Muscle of leg (tissue), 11 donors: ENCODE results near the gene PGS1. TPM values are rescaled to one million over a fixed set of nuclear protein-coding genes. Genes with fewer than 3 reads are reported as not detected.

Experiments
- DNase-seq: peaks from one replicate; pipeline ENCODE4 v3.0.0; 2013
- H3K27ac ChIP-seq: one replicate; pipeline ENCODE4 v1.5.1; 2013; ENCODE audit warnings: mild to moderate bottlenecking, low read length, control low read depth
- H3K27me3 ChIP-seq: one replicate; pipeline ENCODE4 v1.6.1; 2013; ENCODE audit warnings: low read length; ENCODE audit not compliant: control insufficient read depth, insufficient read depth
- H3K36me3 ChIP-seq: one replicate; pipeline ENCODE4 v1.6.1; 2013; ENCODE audit warnings: low read length; ENCODE audit not compliant: control insufficient read depth, insufficient read depth
- H3K4me1 ChIP-seq: one replicate; pipeline ENCODE4 v1.6.1; 2013; ENCODE audit warnings: low read length; ENCODE audit not compliant: control insufficient read depth, insufficient read depth
- H3K4me3 ChIP-seq: one replicate; pipeline ENCODE4 v1.5.1; 2013; ENCODE audit warnings: low read length, control low read depth
- H3K9me3 ChIP-seq: replicated peaks from 2 replicates; pipeline ENCODE4 v1.6.1; 2013; ENCODE audit warnings: low read depth, low read length; ENCODE audit not compliant: control insufficient read depth
- WGBS: methylation state at CpG from one replicate; pipeline ENCODE4 v1.1.5; 2013; ENCODE audit warnings: missing lambda C conversion rate; ENCODE audit not compliant: insufficient coverage; 5-methylcytosine and 5-hydroxymethylcytosine counted together
- polyA plus RNA-seq, 8 donors: library from polyadenylated mRNA; unstranded; fragments of 120-200 nt; gene quantifications; one replicate each; pipeline versions ENCODE4 v1.2.1 to v1.2.3, GENCODE V29; 2013; ENCODE audit warnings: inconsistent platforms in 1 of 8, low replicate concordance in 1 of 8; ENCODE audit not compliant: insufficient read length in 8 of 8, insufficient read depth in 1 of 8
- total RNA-seq: library from RNA; stranded (reverse); fragments of 120-200 nt; gene quantifications from one replicate; pipeline ENCODE4 v1.2.4, GENCODE V29; 2013

Gene PGS1
- total and polyA plus RNA-seq, 9 donors = 20.9 to 33.6 (median 27.1) TPM

- WGBS = 72% methylated on average over 13 of the region's 29 CpGs
- no peak overlapping the region for H3K27ac ChIP-seq
- no peaks in the 10 kb centered on the region for H3K36me3 ChIP-seq
Observed at GRCh38 chr17:78472035-78472905, 93.8 kb downstream of the PGS1 start.

GRCh38 chr17:78473951-78474613 is 95.6 kb downstream of the PGS1 start:
- Histone ChIP-seq H3K27ac (no peak overlapping the region), H3K4me3 (no peak overlapping the region), H3K9me3 (no peaks in the 10 kb centered on the region), H3K36me3 (no peaks in the 10 kb centered on the region), H3K27me3 (peaks cover 15% of the 10 kb centered on the region), H3K4me1 (no peaks in the 10 kb centered on the region)
- no peak for DNase-seq
- WGBS = 68% methylated on average over 9 of the region's 12 CpGs

More at GRCh38 chr17:78472035-78472905, 93.8 kb downstream of the PGS1 start:
- Histone ChIP-seq H3K9me3 (no peaks in the 10 kb centered on the region), H3K4me3 (no peak overlapping the region), H3K27me3 (peaks cover 15% of the 10 kb centered on the region), H3K4me1 (no peaks in the 10 kb centered on the region)
- DNase-seq = no peak

Other genes with a start within 250 kb of the PGS1 start
- gene TMC6, start 249.9 kb upstream of the PGS1 start, total RNA-seq = 21.6 TPM
- gene TMC6, start 249.9 kb upstream of the PGS1 start, polyA plus RNA-seq = 10 to 100 TPM; 22.5 to 40.7 (median 27.5) TPM
- 1.2 TPM for gene TMC8, start 247.9 kb upstream of the PGS1 start, total RNA-seq
- gene TMC8, start 247.9 kb upstream of the PGS1 start, polyA plus RNA-seq = 1 to 10 TPM; 1.3 to 3.8 (median 2.9) TPM
- gene C17orf99, start 232.3 kb upstream of the PGS1 start, total RNA-seq = 0.22 TPM
- 1 to 10 TPM in 6 of 8 donors, under 1 TPM in 2; 0.18 to 3.8 (median 1.2) TPM for gene C17orf99, start 232.3 kb upstream of the PGS1 start, polyA plus RNA-seq
- 31.4 TPM for gene SYNGR2, start 210.1 kb upstream of the PGS1 start, total RNA-seq
- gene SYNGR2, start 210.1 kb upstream of the PGS1 start, polyA plus RNA-seq = 100 to 1,000 TPM in 1 of 8 donors, 10 to 100 TPM in 7; 56.3 to 103 (median 89.7) TPM
- 11.8 TPM for gene TK1, start 191.6 kb upstream of the PGS1 start, total RNA-seq
- gene TK1, start 191.6 kb upstream of the PGS1 start, polyA plus RNA-seq = 10 to 100 TPM; 18.5 to 31.6 (median 27.8) TPM
- gene AFMID, start 191.3 kb upstream of the PGS1 start, total RNA-seq = 25.8 TPM
- 10 to 100 TPM; 33.7 to 43.3 (median 38.3) TPM for gene AFMID, start 191.3 kb upstream of the PGS1 start, polyA plus RNA-seq
- 13.3 TPM for gene BIRC5, start 164.4 kb upstream of the PGS1 start, total RNA-seq
- gene BIRC5, start 164.4 kb upstream of the PGS1 start, polyA plus RNA-seq = 10 to 100 TPM; 17.3 to 24.2 (median 19.9) TPM
- gene TMEM235, start 147.0 kb upstream of the PGS1 start, total RNA-seq = 0.04 TPM
- gene TMEM235, start 147.0 kb upstream of the PGS1 start, polyA plus RNA-seq = under 1 TPM in 2 of 8 donors, not detected in 6; 0.10 to 0.14 TPM
- gene SOCS3, start 18.6 kb upstream of the PGS1 start, total RNA-seq = 30.6 TPM
- gene SOCS3, start 18.6 kb upstream of the PGS1 start, polyA plus RNA-seq = 10 to 100 TPM in 6 of 8 donors, 1 to 10 TPM in 2; 8.4 to 59.8 (median 23.7) TPM
- gene DNAH17, start 198.7 kb downstream of the PGS1 start, total RNA-seq = 0.35 TPM
- gene DNAH17, start 198.7 kb downstream of the PGS1 start, polyA plus RNA-seq = 1 to 10 TPM; 1.5 to 5.2 (median 2.2) TPM